Astrocyte (in vitro differentiated cells and primary cell): ENCODE measurements around the gene CD99L2.

Source experiments
- EZH2 ChIP-seq: IDR thresholded peaks from 2 replicates; pipeline ENCODE4 v1.6.1; 2012; ENCODE audit warnings: mild to moderate bottlenecking, low read length, inconsistent platforms; ENCODE audit not compliant: insufficient read depth
- TF ChIP-seq, protein P1 (sequence below): IDR thresholded peaks from 2 replicates; pipeline ENCODE4 v1.5.1; 2011; ENCODE audit warnings: low read depth, mild to moderate bottlenecking, inconsistent platforms, low read length, moderate library complexity; ENCODE audit not compliant: insufficient read depth

GRCh38 chrX:150757371-150757770 lies 141.1 kb downstream of the CD99L2 start:
- TF ChIP-seq, protein P1, sequence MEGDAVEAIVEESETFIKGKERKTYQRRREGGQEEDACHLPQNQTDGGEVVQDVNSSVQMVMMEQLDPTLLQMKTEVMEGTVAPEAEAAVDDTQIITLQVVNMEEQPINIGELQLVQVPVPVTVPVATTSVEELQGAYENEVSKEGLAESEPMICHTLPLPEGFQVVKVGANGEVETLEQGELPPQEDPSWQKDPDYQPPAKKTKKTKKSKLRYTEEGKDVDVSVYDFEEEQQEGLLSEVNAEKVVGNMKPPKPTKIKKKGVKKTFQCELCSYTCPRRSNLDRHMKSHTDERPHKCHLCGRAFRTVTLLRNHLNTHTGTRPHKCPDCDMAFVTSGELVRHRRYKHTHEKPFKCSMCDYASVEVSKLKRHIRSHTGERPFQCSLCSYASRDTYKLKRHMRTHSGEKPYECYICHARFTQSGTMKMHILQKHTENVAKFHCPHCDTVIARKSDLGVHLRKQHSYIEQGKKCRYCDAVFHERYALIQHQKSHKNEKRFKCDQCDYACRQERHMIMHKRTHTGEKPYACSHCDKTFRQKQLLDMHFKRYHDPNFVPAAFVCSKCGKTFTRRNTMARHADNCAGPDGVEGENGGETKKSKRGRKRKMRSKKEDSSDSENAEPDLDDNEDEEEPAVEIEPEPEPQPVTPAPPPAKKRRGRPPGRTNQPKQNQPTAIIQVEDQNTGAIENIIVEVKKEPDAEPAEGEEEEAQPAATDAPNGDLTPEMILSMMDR = no peak
- no peak for TF ChIP-seq EZH2
